T-helper 17 cell (primary cell): ENCODE measurements around the gene DOK1. TPM values are rescaled to one million over a fixed set of nuclear protein-coding genes. Genes with fewer than 3 reads are reported as not detected.

ENCODE experiments used
- ATAC-seq: fragments of 150-1000 bp; cut with Tn5 transposase; 2 replicates; pipeline ENCODE4 v1.10.0; 2021; ENCODE audit warnings: mild to moderate bottlenecking, moderate library complexity
- DNase-seq, 3 donors: peaks; one replicate each; pipeline versions ENCODE4 v3.0.0 to v3.0.0-alpha.2; 2020 to 2021
- H3K9me3 ChIP-seq: one replicate; pipeline ENCODE4 v1.7.0; 2013; ENCODE audit warnings: low read length, mild to moderate bottlenecking; ENCODE audit not compliant: control insufficient read depth, poor library complexity, severe bottlenecking
- H3K27ac Mint-ChIP-seq: one replicate; pipeline ENCODE4 v1.8.0; 2022; ENCODE audit warnings: mild to moderate bottlenecking, moderate library complexity, mixed read lengths
- H3K27me3 Mint-ChIP-seq: one replicate; pipeline ENCODE4 v1.8.0; 2022; ENCODE audit warnings: mixed read lengths
- H3K36me3 Mint-ChIP-seq: one replicate; pipeline ENCODE4 v1.8.0; 2022; ENCODE audit warnings: low read depth, mixed read lengths
- H3K4me1 Mint-ChIP-seq: one replicate; pipeline ENCODE4 v1.8.0; 2022; ENCODE audit warnings: mild to moderate bottlenecking, mixed read lengths
- H3K4me3 Mint-ChIP-seq: one replicate; pipeline ENCODE4 v1.8.0; 2022; ENCODE audit warnings: mild to moderate bottlenecking, moderate library complexity, mixed read lengths
- total RNA-seq, 4 donors: library from RNA in 2 of 4; stranded (reverse) in 2 of 4; gene quantifications; one replicate each; pipeline ENCODE4 v1.2.3 and lab custom pipeline; 2022 to 2026

Gene DOK1
- total RNA-seq, 2 donors from 2014 or later = 8.3 to 14.6 TPM

GRCh38 chr2:74548285-74548899, 6.1 kb upstream of the DOK1 start:
- H3K27me3 Mint-ChIP-seq = peaks cover 68% of the 10 kb centered on the region
- ATAC-seq (peak; percentile 21), DNase-seq (no peak)
- H3K9me3 ChIP-seq = no peaks in the 10 kb centered on the region
- H3K27ac Mint-ChIP-seq = no peak overlapping the region
- H3K4me1 Mint-ChIP-seq = peaks cover 20% of the 10 kb centered on the region
- peaks cover 18% of the 10 kb centered on the region for H3K36me3 Mint-ChIP-seq
- peak overlapping the region; percentile 79 for H3K4me3 Mint-ChIP-seq

- Mint-ChIP-seq H3K4me3 (peak overlapping the region; percentile 75), H3K36me3 (peaks cover 18% of the 10 kb centered on the region), H3K27ac (no peak overlapping the region), H3K4me1 (peaks cover 23% of the 10 kb centered on the region), H3K27me3 (peaks cover 66% of the 10 kb centered on the region)
- ATAC-seq (no peak), DNase-seq (no peak)
- H3K9me3 ChIP-seq = no peaks in the 10 kb centered on the region
Observed at GRCh38 chr2:74548900-74549826, 5.4 kb upstream of the DOK1 start.

- H3K27ac Mint-ChIP-seq = no peak overlapping the region
- DNase-seq (no peak), ATAC-seq (no peak)
- H3K9me3 ChIP-seq = no peaks in the 10 kb centered on the region
- peaks cover 18% of the 10 kb centered on the region for H3K36me3 Mint-ChIP-seq
- peaks cover 24% of the 10 kb centered on the region for H3K4me1 Mint-ChIP-seq
- no peak overlapping the region for H3K4me3 Mint-ChIP-seq
- H3K27me3 Mint-ChIP-seq = peaks cover 60% of the 10 kb centered on the region
Observed at GRCh38 chr2:74550231-74550630, 4.3 kb upstream of the DOK1 start.

- ATAC-seq (no peak), DNase-seq (no peak)
- Mint-ChIP-seq H3K4me1 (peaks cover 29% of the 10 kb centered on the region), H3K27me3 (peaks cover 47% of the 10 kb centered on the region), H3K4me3 (no peak overlapping the region), H3K27ac (no peak overlapping the region), H3K36me3 (peaks cover 15% of the 10 kb centered on the region)
- H3K9me3 ChIP-seq = no peaks in the 10 kb centered on the region
Observed at GRCh38 chr2:74551530-74551929, 3.0 kb upstream of the DOK1 start.

- no peak for ATAC-seq
- peaks cover 14% of the 10 kb centered on the region for H3K36me3 Mint-ChIP-seq
- peaks cover 29% of the 10 kb centered on the region for H3K4me1 Mint-ChIP-seq
- no peak for DNase-seq
- H3K9me3 ChIP-seq = no peaks in the 10 kb centered on the region
- H3K4me3 Mint-ChIP-seq = peak overlapping the region; percentile 83
- peaks cover 43% of the 10 kb centered on the region for H3K27me3 Mint-ChIP-seq
- peak overlapping the region; percentile 92 for H3K27ac Mint-ChIP-seq
Observed at GRCh38 chr2:74551942-74552913, 2.3 kb upstream of the DOK1 start.

GRCh38 chr2:74552914-74553811, 1.4 kb upstream of the DOK1 start:
- DNase-seq = no peak
- H3K27me3 Mint-ChIP-seq = peaks cover 34% of the 10 kb centered on the region
- H3K36me3 Mint-ChIP-seq = peaks cover 11% of the 10 kb centered on the region
- H3K4me3 Mint-ChIP-seq = peak overlapping the region; percentile 91
- no peak for ATAC-seq
- H3K4me1 Mint-ChIP-seq = peaks cover 27% of the 10 kb centered on the region
- H3K9me3 ChIP-seq = no peaks in the 10 kb centered on the region
- peak overlapping the region; percentile 92 for H3K27ac Mint-ChIP-seq

GRCh38 chr2:74554820-74555531, 456 bp downstream of the DOK1 start:
- ATAC-seq (peak; percentile 57), DNase-seq (peak in 1 of 3 donors; percentile 22)
- H3K27me3 Mint-ChIP-seq = peaks cover 21% of the 10 kb centered on the region
- H3K36me3 Mint-ChIP-seq = peaks cover 7% of the 10 kb centered on the region
- peak overlapping the region; percentile 92 for H3K27ac Mint-ChIP-seq
- peak overlapping the region; percentile 91 for H3K4me3 Mint-ChIP-seq
- no peaks in the 10 kb centered on the region for H3K9me3 ChIP-seq
- peaks cover 24% of the 10 kb centered on the region for H3K4me1 Mint-ChIP-seq

GRCh38 chr2:74555610-74556103, 1.1 kb downstream of the DOK1 start:
- DNase-seq = no peak
- peak overlapping the region; percentile 92 for H3K27ac Mint-ChIP-seq
- H3K4me3 Mint-ChIP-seq = peak overlapping the region; percentile 91

GRCh38 chr2:74556159-74556558, 1.6 kb downstream of the DOK1 start:
- ATAC-seq = no peak
- no peak for DNase-seq

More at GRCh38 chr2:74555610-74556103, 1.1 kb downstream of the DOK1 start:
- no peak for ATAC-seq
- Mint-ChIP-seq H3K4me1 (peaks cover 29% of the 10 kb centered on the region), H3K36me3 (peaks cover 5% of the 10 kb centered on the region), H3K27me3 (peaks cover 21% of the 10 kb centered on the region)
- no peaks in the 10 kb centered on the region for H3K9me3 ChIP-seq

GRCh38 chr2:74556831-74557370, 2.4 kb downstream of the DOK1 start:
- peaks cover 28% of the 10 kb centered on the region for H3K4me1 Mint-ChIP-seq
- DNase-seq (no peak), ATAC-seq (no peak)
- peaks cover 14% of the 10 kb centered on the region for H3K27me3 Mint-ChIP-seq
- H3K36me3 Mint-ChIP-seq = peaks cover 5% of the 10 kb centered on the region
- H3K4me3 Mint-ChIP-seq = no peak overlapping the region
- no peak overlapping the region for H3K27ac Mint-ChIP-seq
- H3K9me3 ChIP-seq = no peaks in the 10 kb centered on the region

More at GRCh38 chr2:74556159-74556558, 1.6 kb downstream of the DOK1 start:
- H3K9me3 ChIP-seq = no peaks in the 10 kb centered on the region
- Mint-ChIP-seq H3K27me3 (peaks cover 16% of the 10 kb centered on the region), H3K27ac (peak overlapping the region; percentile 45), H3K4me1 (peaks cover 29% of the 10 kb centered on the region), H3K36me3 (peaks cover 5% of the 10 kb centered on the region), H3K4me3 (peak overlapping the region; percentile 91)
